DOHH2 (cell line): ENCODE measurements around the gene STK4.
A peak's percentile ranks its signal among the peaks of the same experiment; 100 is the strongest.

Experiments used
- H3F3A ChIP-seq: fragments of 200-600 bp; sonication (generic), shearing (Covaris generic); 2 replicates; pipeline ENCODE4 v1.6.0; 2016; ENCODE audit warnings: antibody characterized with exemption, mild to moderate bottlenecking; ENCODE audit not compliant: control insufficient read depth, insufficient read depth
- H3K27ac ChIP-seq: fragments of 200-600 bp; sonication (generic); 2 replicates; pipeline ENCODE4 v1.5.1; 2014; ENCODE audit warnings: low read depth, mild to moderate bottlenecking, low read length, moderate library complexity
- H3K27me3 ChIP-seq: fragments of 200-600 bp; sonication (generic); 2 replicates; pipeline ENCODE4 v1.6.1; 2014; ENCODE audit warnings: mild to moderate bottlenecking, low read length, mixed read lengths; ENCODE audit not compliant: control insufficient read depth
- H3K36me3 ChIP-seq: fragments of 200-600 bp; sonication (generic); 2 replicates; pipeline ENCODE4 v1.6.1; 2014; ENCODE audit warnings: mild to moderate bottlenecking, low read length, moderate library complexity, mixed read lengths; ENCODE audit not compliant: control insufficient read depth
- H3K4me1 ChIP-seq: fragments of 200-600 bp; sonication (generic); 2 replicates; pipeline ENCODE4 v1.6.1; 2014; ENCODE audit warnings: mild to moderate bottlenecking, low read length, mixed read lengths; ENCODE audit not compliant: control insufficient read depth
- H3K4me2 ChIP-seq: fragments of 200-600 bp; sonication (generic); 2 replicates; pipeline ENCODE4 v1.6.0; 2014; ENCODE audit warnings: mild to moderate bottlenecking, low read length, moderate library complexity
- H3K4me3 ChIP-seq: fragments of 200-600 bp; sonication (generic); 2 replicates; pipeline ENCODE4 v1.5.1; 2014; ENCODE audit warnings: mild to moderate bottlenecking, low read length, mixed read lengths
- H3K79me2 ChIP-seq: fragments of 200-600 bp; sonication (generic); 2 replicates; pipeline ENCODE4 v1.6.1; 2014; ENCODE audit warnings: mild to moderate bottlenecking, low read length, mixed read lengths; ENCODE audit not compliant: control insufficient read depth
- H3K9me2 ChIP-seq: fragments of 200-600 bp; sonication (generic); replicated peaks from 2 replicates; pipeline ENCODE4 v1.6.1; 2014; ENCODE audit warnings: mild to moderate bottlenecking, low read length, mixed read lengths; ENCODE audit not compliant: control insufficient read depth
- H3K9me3 ChIP-seq: fragments of 200-600 bp; sonication (generic); 2 replicates; pipeline ENCODE4 v1.6.1; 2014; ENCODE audit warnings: antibody characterized with exemption, low read length, mixed read lengths; ENCODE audit not compliant: control insufficient read depth, insufficient read depth
- H4K20me1 ChIP-seq: fragments of 200-600 bp; sonication (generic); 2 replicates; pipeline ENCODE4 v1.6.0; 2014; ENCODE audit warnings: low read depth, mild to moderate bottlenecking, antibody characterized with exemption, low read length, moderate library complexity; ENCODE audit not compliant: control insufficient read depth, insufficient read depth
- EZH2phosphoT487 ChIP-seq: fragments of 200-600 bp; sonication (generic); IDR thresholded peaks from 2 replicates; pipeline ENCODE4 v1.6.1; 2017; ENCODE audit warnings: borderline replicate concordance, mild to moderate bottlenecking, antibody characterized with exemption, low read length, moderate library complexity, mixed read lengths
- TF ChIP-seq, protein P1 (sequence below): fragments of 200-600 bp; sonication (generic); IDR thresholded peaks from one replicate; pipeline ENCODE4 v1.5.1; 2014; ENCODE audit warnings: antibody characterized with exemption, mild to moderate bottlenecking, low read depth, low read length; ENCODE audit not compliant: poor library complexity, severe bottlenecking

The STK4 gene

DNA sequence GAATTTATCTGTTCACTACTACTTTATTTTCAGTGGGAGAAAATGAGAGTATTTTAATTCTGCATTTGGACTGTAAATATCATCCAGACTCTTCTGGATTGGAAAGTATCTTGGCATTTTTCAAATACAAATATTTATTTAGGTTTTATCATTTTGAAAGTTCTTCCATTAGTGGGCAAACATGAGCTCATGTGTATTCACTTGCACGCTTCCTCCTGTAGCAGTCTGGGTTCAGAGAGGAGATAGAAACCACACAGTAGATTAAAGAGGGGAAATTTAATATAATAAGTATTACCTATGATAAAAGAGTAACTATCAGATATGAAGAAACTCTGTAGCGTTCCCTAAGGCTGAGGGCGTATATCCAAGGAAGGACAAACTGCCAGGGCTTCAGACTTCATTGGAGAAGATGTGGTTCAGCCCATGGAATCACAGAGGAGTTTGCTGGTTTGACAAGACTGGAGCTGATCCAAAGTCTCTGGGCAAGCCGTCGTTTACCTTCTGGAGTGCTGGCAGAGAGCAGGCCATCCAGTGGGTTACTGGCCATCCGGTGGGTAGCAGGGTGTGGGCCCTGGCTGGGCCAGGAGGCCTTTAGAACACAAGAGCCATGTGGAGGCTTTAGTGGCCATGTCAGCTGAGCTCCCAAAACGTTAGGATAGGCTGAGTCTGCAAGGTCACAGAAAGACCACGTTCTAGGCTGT lies 90.3 kb downstream of the STK4 start:
- Histone ChIP-seq H3K4me2 (no peak overlapping the region), H3K36me3 (peaks cover 83% of the 10 kb centered on the region), H3K79me2 (peaks cover 53% of the 10 kb centered on the region), H3F3A (peaks cover 17% of the 10 kb centered on the region), H3K9me3 (no peaks in the 10 kb centered on the region), H3K27me3 (no peaks in the 10 kb centered on the region), H3K4me3 (no peak overlapping the region), H4K20me1 (no peaks in the 10 kb centered on the region), H3K4me1 (peaks cover 82% of the 10 kb centered on the region), H3K9me2 (no peaks in the 10 kb centered on the region), H3K27ac (no peak overlapping the region)
- no peak for TF ChIP-seq EZH2phosphoT487
- TF ChIP-seq, protein P1, sequence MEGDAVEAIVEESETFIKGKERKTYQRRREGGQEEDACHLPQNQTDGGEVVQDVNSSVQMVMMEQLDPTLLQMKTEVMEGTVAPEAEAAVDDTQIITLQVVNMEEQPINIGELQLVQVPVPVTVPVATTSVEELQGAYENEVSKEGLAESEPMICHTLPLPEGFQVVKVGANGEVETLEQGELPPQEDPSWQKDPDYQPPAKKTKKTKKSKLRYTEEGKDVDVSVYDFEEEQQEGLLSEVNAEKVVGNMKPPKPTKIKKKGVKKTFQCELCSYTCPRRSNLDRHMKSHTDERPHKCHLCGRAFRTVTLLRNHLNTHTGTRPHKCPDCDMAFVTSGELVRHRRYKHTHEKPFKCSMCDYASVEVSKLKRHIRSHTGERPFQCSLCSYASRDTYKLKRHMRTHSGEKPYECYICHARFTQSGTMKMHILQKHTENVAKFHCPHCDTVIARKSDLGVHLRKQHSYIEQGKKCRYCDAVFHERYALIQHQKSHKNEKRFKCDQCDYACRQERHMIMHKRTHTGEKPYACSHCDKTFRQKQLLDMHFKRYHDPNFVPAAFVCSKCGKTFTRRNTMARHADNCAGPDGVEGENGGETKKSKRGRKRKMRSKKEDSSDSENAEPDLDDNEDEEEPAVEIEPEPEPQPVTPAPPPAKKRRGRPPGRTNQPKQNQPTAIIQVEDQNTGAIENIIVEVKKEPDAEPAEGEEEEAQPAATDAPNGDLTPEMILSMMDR: no peak

DNA sequence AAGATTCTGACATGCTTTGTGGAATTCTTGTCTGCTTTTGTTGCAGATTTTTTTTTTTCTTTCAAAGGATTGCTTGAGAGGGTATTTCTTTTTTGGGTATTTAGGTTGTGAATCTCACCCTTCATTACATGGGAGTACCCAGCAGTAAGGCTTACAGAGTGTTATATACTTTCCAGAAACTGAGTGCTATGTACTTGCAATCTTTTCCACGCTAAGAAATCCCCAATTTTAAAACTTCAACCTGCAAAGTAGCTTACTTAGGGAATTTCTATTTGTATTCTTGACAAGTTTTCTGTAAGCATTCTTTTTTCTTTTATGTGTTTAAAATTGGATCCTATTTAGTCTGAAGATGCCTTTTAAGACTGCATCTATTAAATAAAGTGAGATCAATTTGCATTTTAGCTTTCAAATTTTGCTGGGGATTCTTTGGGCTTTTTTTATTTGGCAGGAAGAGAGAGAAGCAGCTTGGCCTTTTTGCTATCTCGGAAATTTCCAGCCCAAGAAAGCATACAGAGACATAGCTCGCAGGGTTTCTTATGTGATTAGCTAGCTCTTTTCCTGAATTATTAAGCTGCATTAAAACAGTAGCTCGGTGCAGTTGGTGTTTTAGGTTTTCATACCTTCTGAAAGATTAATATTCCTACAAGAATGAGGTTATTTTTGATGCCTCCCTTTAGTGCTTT lies 92.0 kb downstream of the STK4 start:
- Histone ChIP-seq H3K27me3 (no peaks in the 10 kb centered on the region), H3K27ac (peak overlapping the region; percentile 19; the same call in 1 of the 2 replicates), H4K20me1 (no peaks in the 10 kb centered on the region), H3K4me2 (peak overlapping the region; percentile 17), H3K9me3 (no peaks in the 10 kb centered on the region), H3K79me2 (peaks cover 47% of the 10 kb centered on the region), H3K9me2 (no peaks in the 10 kb centered on the region), H3K36me3 (peaks cover 75% of the 10 kb centered on the region), H3K4me3 (no peak overlapping the region), H3F3A (peaks cover 17% of the 10 kb centered on the region), H3K4me1 (peaks cover 80% of the 10 kb centered on the region)
- no peak for TF ChIP-seq EZH2phosphoT487
- TF ChIP-seq, protein P1: no peak

DNA sequence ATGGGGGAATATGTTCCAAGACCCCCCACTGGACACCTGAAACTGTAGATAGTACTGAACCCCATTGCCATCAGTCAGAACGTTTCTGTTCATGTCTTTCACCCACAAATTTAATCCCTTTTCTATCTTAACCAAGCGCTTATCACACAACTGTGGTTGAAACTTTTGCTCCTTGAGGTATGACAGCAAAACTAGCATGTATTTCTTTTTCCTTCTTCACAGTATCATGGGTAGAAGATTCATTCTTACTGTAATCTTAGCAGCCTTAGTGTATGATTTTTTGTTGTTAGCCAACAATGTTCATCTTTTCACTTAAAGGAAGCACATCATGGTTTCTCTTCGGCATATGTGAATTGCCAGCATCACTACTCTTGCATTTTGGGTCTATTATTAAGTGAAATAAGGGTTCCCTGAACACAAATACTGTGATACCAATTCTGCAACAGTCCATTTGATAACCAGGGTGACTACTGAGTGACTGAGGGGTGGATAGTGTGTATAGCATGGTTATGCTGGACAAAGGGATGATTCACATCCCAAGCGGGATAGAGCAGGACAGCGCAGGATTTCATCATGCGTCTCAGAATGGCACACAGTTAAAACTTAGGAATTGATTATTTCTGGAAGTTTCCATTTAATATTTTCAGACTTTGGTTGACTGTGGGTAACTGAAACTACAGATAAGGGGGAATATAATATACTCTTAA lies 92.9 kb downstream of the STK4 start:
- peaks cover 45% of the 10 kb centered on the region for H3K79me2 ChIP-seq
- H3F3A ChIP-seq: peaks cover 17% of the 10 kb centered on the region
- 0 out of 2 replicates have a peak overlapping the region, but pooled peaks have one; percentile 19 for H3K27ac ChIP-seq
- no peaks in the 10 kb centered on the region for H4K20me1 ChIP-seq
- no peak overlapping the region for H3K4me3 ChIP-seq
- no peaks in the 10 kb centered on the region for H3K9me3 ChIP-seq
- no peak overlapping the region for H3K4me2 ChIP-seq
- peaks cover 73% of the 10 kb centered on the region for H3K36me3 ChIP-seq
- H3K27me3 ChIP-seq: no peaks in the 10 kb centered on the region
- peaks cover 80% of the 10 kb centered on the region for H3K4me1 ChIP-seq
- H3K9me2 ChIP-seq: no peaks in the 10 kb centered on the region
- TF ChIP-seq, protein P1: no peak
- no peak for TF ChIP-seq EZH2phosphoT487
